ENCODE results near the gene CCL5.

GRCh38 chr17:35915153-35915964 is 35.2 kb upstream of the CCL5 start:
- TF ChIP-seq FOXK2 (IDR thresholded peaks at IDR 0.05) (no peak), FOXM1 (IDR thresholded peaks at IDR 0.05; ENCODE audit: borderline replicate concordance) (no peak), FOXA1 (IDR thresholded peaks at IDR 0.05) (no peak), SP1 (IDR thresholded peaks at IDR 0.05) (no peak), HDGF (IDR thresholded peaks at IDR 0.05; ENCODE audit: borderline replicate concordance) (no peak), L3MBTL2 (conservative IDR thresholded peaks at IDR 0.05) (no peak), LEF1 (IDR thresholded peaks at IDR 0.05; ENCODE audit: borderline replicate concordance) (no peak), TARDBP (IDR thresholded peaks at IDR 0.05) (no peak), ZNF384 (IDR thresholded peaks at IDR 0.05) (no peak), PKNOX1 (IDR thresholded peaks at IDR 0.05) (no peak), BHLHE40 (IDR thresholded peaks at IDR 0.05; ENCODE audit: borderline replicate concordance) (no peak)
